Panc1 (cell line): ENCODE measurements around the gene RXYLT1.

Source experiments
- CTCF ChIP-seq: fragments of 450-650 bp; IDR thresholded peaks from 2 replicates; pipeline ENCODE4 v1.5.1; 2017; ENCODE audit warnings: mild to moderate bottlenecking
- POLR2AphosphoS5 ChIP-seq: IDR thresholded peaks from 2 replicates; pipeline ENCODE4 v1.6.1; 2012; ENCODE audit warnings: mild to moderate bottlenecking, low read depth, low read length, moderate library complexity

GRCh38 chr12:63849641-63850040, 69.9 kb downstream of the RXYLT1 start:
- no peak for TF ChIP-seq CTCF
- no peak for TF ChIP-seq POLR2AphosphoS5
